HCEC 1CT (cell line): Measurements from ENCODE around the gene CYP2E1.
"Not testable (repeated sequence)": the region's sequence is repeated elsewhere in the genome, so short reads cannot be mapped to it uniquely, and the experiment has no call there.

Experiments
- DNase-seq: peaks from one replicate; pipeline ENCODE4 v3.0.0-alpha.2; 2017

Gene CYP2E1

GRCh38 chr10:133526957-133527588 lies at the start of gene CYP2E1:
Gene CYP2E1, plus strand, starts transcription at chr10:133527363. Its CDS starts 33 bp downstream, at chr10:133527396.
- no peak for DNase-seq

- no peak for DNase-seq
Observed at GRCh38 chr10:133481086-133481643, 46.0 kb upstream of the CYP2E1 start.

- DNase-seq = no peak
Observed at GRCh38 chr10:133481657-133482056, 45.5 kb upstream of the CYP2E1 start.

- no peak for DNase-seq
Observed at GRCh38 chr10:133484818-133485217, 42.3 kb upstream of the CYP2E1 start.

GRCh38 chr10:133487085-133487484 lies 40.1 kb upstream of the CYP2E1 start:
- no peak for DNase-seq

- no peak for DNase-seq
Observed at GRCh38 chr10:133488354-133488753, 38.8 kb upstream of the CYP2E1 start.

- no peak for DNase-seq
Observed at GRCh38 chr10:133489816-133490588, 37.2 kb upstream of the CYP2E1 start.

GRCh38 chr10:133493562-133493961 lies 33.6 kb upstream of the CYP2E1 start:
- DNase-seq = not testable (repeated sequence)

GRCh38 chr10:133497363-133497762 lies 29.8 kb upstream of the CYP2E1 start:
- DNase-seq = not testable (repeated sequence)

- DNase-seq = not testable (repeated sequence)
Observed at GRCh38 chr10:133499176-133499575, 28.0 kb upstream of the CYP2E1 start.

- DNase-seq = not testable (repeated sequence)
Observed at GRCh38 chr10:133500897-133501296, 26.3 kb upstream of the CYP2E1 start.

- DNase-seq = no peak
Observed at GRCh38 chr10:133509700-133510099, 17.5 kb upstream of the CYP2E1 start.

GRCh38 chr10:133511408-133511807 lies 15.8 kb upstream of the CYP2E1 start:
- no peak for DNase-seq

GRCh38 chr10:133511907-133512528 lies 15.1 kb upstream of the CYP2E1 start:
- DNase-seq = no peak

GRCh38 chr10:133515471-133515870 lies 11.7 kb upstream of the CYP2E1 start:
- DNase-seq = no peak

- DNase-seq = no peak
Observed at GRCh38 chr10:133516057-133516456, 11.1 kb upstream of the CYP2E1 start.

- not testable (repeated sequence) for DNase-seq
Observed at GRCh38 chr10:133518517-133518916, 8.6 kb upstream of the CYP2E1 start.

- peak; percentile 70 for DNase-seq
Observed at GRCh38 chr10:133520193-133520738, 6.9 kb upstream of the CYP2E1 start.

- no peak for DNase-seq
Observed at GRCh38 chr10:133523631-133524203, 3.4 kb upstream of the CYP2E1 start.

GRCh38 chr10:133525444-133525843 lies 1.7 kb upstream of the CYP2E1 start:
- no peak for DNase-seq

GRCh38 chr10:133527771-133528271 lies 658 bp downstream of the CYP2E1 start:
- DNase-seq = no peak

- DNase-seq = no peak
Observed at GRCh38 chr10:133528296-133528844, 1.2 kb downstream of the CYP2E1 start.
